HG03175 (cell line): ENCODE results near the gene ARMCX5.
A peak's percentile ranks its signal among the peaks of the same experiment; 100 is the strongest.

Source experiments
- ATAC-seq: cut with Tn5 transposase; IDR thresholded peaks from one replicate; pipeline ENCODE4 v1.9.1; 2021; ENCODE audit warnings: mild to moderate bottlenecking, moderate library complexity; ENCODE audit not compliant: unreplicated experiment

The ARMCX5 gene

DNA sequence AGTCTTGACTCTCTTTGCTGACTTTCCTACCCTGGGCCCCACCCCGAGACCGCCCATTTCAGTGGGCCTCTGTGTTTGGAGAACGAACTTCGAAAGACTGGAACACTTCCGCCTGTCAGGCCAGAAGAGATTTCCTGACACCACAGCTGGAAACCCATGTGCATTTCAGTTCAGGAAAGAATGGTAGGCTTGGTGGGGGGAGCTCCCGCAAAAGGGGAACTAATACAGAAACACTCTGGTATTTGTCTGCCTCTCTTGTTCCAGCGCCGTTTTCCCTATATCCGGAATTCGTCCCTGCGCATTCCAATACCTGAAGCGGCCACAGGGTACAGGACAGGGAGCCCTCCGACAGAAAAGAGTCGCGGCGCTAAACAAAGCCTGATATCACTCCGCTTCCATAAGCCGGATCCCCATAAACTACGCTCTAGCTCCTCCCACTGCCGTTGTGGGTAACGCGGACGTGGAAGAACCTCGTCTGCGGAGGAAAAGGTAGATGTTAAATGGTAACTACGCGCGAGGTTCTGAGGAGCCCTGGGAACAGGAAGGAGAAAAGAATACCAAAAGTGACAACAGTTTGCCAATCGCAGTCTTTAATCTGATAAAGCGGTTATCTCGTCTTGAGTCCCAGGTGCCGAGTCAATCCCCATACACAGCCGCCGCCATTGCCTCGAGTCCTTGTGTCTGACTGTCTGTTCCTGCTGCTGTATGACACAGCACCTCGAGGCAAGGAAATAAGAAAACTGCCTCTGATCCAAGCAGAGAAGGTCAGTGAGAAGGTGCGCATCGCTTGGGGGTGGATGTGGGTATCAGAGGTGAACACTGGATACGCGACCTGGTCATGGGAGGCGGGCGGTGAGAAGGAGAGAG is at the start of gene ARMCX5:
ARMCX5 (plus strand) TSS at position 432 of the 867 bp plus-strand sequence. CDS start 2,627 bp downstream, outside the sequence.
- peak; percentile 90 for ATAC-seq

DNA sequence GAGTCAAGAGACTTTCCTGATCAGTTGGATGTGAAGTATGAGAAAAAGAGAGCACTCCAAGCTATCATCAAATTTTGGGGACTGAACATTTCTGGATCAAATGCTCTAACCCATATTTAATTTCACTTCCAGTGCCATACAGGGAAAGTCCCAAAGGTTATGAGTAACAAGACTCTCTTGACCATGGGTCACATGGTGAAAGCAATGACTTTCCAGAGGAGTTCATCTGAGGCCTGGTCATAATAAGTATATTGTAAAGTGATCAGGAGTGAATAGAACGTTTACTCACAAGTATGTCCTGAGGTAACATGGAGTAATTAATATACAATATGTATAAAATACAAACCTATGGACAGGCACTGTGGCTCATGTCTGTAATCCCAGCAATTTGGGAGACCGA is 40.7 kb upstream of the ARMCX5 start:
- ATAC-seq: no peak

DNA sequence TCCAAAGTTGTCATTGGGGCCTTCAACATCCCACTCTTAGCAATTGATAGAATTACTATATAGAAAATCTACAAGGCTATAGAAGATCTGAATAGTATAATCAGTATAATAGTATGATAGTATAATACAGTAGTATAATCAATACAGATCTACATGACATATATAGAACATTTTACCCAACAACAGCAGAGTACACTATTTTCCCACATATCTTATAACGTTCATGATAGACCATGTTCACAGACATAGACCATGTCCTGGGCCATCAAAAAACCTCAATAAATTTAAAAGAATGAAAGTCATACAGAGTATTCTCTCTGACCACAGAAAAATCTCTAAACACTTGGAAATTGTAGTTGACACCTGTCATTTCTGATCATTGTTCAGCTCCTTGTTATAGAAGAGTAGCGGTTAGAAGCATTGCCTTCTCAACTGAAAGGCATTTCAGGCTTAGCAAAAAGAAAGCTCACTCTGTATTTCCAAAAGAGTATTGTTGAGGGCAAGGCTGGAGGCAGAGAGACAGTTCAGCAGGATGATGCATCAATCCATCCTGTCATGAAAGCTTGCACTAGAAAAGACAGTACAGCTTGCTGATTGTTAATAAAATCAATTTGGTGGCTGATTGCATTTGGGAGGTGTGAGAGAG is 38.8 kb upstream of the ARMCX5 start:
- no peak for ATAC-seq

DNA sequence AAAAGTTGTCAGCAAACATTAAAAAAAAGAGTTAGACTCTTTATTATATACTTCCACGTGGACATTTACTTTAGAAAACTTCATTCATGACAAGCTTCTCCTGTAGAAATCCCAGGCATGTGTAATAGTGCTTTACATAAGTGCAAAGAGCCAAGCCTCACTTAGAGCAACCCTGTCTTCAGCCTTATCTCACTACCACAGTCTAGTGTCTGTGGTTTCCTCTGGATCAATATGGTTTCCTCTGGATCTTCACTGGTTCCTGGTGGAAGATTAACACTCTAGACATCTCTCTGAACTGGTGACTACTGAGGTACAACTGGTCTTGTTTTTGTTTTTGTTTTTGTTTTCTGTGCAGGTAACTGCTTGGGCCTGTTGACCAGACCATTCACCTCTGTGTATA is 18.4 kb upstream of the ARMCX5 start:
- no peak for ATAC-seq

DNA sequence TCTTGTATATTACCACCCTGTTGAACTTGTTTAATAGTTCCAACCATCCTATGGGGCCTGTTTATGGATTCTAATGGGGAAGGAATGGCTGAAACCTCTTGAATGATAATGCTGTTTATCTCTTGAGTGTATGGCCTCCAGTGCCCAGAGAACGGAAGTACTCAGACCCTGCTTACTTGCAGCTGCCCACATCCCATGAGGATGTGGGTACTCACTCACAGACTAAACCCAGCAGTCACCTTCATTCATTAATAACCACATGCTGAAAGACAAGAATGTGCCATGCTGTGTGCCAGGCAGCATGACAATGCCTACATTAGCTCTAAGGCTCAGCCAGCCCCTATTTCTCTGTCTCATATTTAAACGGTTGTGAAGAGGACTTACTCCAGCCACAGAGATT is 5.9 kb upstream of the ARMCX5 start:
- ATAC-seq: no peak

DNA sequence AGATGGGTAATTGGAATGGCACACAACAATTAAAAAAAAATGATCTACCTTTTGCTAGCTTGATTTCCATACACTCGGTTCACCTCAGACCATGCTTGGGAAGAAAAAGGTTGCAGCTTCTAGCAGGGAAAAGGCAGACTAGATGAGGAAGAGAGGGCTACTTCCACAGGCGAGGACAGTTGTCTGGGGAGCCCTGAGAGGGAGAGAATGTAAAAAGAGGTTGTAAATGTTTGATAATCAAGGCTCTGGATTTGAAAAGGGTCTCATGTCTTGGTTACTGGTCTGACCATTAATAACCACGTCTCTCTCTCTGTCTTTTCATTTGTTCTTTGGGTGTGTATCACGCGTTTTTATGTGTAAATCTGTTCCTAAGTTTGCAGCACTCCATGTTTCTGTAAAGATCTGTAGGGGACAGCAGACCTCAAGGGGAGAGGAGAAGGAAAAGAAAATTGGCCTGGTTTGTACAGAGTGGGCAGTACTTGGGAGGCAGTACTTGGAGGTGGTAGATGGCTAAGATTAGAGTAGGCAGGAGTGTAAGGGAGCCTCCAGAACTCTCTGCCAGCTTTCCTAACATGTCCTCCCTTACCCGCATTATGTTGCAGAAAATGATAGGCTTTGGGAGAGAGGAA is 750 bp downstream of the ARMCX5 start:
- peak; percentile 18 for ATAC-seq

DNA sequence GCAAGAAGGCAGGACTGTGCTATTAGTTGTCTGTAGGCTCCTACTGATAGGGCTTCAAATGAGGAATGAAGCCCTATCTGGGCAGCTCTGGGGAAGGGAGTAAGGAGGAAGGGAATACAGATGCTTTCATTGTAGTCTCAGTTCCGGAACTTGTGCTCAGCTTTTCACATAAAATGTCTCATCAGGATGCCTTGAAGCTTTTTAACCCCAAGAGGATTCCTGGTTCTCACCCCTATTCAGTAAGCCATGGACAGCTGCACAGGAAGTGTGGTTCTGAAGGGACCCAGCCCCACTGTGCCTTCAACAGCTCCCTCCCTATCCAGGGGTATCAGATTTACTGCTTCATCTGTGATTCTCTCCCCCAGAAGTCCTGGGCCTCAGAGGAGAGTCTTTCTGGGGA is 5.0 kb downstream of the ARMCX5 start:
- no peak for ATAC-seq

DNA sequence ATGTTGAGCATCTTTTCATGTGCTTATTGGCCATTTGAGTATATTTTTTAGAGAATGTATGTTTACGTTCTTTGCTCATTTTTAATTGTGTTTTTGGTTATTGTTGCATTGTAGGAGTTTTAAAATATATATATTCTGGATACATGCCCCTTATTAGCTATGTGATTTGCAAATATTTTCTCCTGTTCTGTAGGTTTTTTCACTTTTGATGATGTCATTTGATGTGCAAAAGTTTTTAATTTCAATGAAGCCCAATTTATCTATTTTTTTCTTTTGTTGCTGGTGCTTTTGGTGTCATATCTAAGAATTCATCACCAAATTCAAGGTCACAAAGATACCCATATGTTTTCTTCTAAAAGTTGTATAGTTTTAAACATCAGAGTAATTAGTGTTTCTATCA is 6.8 kb downstream of the ARMCX5 start:
- ATAC-seq: no peak

DNA sequence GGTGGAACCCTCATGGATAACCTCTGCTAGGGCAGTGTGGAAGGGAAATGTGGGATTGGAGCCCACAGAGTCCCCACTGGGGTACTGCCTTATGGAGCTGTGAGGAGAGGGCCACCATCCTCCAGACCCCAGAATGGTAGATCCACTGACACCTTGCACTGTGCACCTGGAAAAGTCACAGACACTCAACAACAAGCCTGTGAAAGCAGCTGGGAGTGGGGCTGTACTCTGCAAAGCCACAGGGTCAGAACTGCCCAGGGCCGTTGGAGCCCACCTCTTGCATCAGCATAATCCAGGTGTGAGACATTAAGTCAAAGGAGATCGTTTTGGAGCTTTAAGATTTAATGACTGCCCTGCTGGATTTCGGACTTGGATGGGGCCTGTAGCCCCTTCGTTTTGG is 11.6 kb downstream of the ARMCX5 start:
- ATAC-seq: no peak

DNA sequence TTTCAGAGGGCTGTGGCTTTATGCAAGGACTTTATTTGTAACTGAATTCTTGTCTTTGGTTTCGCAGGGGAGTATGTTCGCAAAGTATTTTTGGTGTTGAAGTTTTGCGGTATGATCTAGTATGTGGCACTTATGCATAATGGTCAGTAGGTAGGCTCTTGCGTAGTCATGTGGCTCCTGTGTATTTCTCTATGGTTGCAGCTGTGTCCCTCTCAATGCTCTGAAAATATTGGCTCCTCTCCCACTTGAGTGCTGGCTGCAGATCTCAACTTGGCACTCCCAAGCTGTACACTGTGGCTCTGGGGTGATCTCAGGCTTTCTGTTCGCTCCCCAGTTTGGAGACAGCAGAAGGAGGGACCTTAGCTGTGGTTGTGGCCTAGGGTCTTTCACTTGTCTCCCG is 24.8 kb downstream of the ARMCX5 start:
- ATAC-seq: no peak

DNA sequence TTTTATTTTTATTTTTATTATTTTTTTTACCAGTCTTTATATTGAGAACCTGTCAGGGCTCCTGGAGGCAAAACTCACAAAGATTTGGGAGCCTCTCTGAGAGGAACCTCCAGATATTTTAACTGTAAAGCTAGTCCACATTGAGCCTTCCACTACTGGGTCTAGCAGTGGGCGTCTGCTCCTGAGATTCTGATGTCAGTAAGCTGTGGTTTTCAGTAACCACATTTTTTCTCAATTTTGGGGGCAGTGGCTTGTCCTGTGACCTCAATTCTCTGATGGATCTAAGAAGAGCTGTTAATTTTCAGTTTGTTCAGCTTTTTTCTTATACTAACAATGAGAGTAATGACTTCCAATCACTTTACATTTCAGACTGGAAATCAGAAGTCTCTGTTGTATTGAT is 28.3 kb downstream of the ARMCX5 start:
- no peak for ATAC-seq

DNA sequence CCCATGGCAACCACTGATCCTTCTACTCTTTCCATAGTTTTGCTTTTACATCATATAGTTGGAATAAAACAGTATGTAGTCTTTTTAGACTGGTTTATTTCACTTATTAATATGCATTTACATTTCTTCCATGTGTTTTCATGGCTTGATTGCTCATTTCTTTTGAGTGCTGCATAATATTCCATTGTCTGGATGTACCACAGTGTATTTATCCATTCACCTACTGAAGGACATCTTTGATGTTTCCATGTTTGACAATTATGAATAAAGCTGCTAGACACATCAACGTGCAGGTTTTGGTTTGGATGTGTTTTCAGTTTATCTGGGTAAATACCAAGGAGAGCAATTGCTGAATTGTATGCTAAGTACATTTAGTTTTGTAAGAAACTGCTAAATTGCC is 38.2 kb downstream of the ARMCX5 start:
- ATAC-seq: no peak

DNA sequence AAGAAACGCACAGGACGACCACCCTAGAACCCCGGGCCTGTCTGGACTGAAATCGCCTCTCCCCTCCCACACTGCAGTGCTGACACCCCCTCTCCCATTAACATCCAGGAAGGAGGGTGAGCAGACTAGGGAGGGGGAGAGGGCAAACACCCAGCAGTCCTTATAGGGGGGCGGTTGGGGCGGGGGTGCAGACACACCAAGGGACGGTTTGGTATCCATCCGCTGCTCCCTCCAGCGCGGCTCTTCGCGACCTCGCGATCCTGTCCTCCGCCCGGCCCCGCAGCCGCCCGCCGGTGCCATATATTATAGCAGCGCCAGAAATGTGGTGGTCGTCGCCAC is 51.6 kb downstream of the ARMCX5 start:
- ATAC-seq: no peak

DNA sequence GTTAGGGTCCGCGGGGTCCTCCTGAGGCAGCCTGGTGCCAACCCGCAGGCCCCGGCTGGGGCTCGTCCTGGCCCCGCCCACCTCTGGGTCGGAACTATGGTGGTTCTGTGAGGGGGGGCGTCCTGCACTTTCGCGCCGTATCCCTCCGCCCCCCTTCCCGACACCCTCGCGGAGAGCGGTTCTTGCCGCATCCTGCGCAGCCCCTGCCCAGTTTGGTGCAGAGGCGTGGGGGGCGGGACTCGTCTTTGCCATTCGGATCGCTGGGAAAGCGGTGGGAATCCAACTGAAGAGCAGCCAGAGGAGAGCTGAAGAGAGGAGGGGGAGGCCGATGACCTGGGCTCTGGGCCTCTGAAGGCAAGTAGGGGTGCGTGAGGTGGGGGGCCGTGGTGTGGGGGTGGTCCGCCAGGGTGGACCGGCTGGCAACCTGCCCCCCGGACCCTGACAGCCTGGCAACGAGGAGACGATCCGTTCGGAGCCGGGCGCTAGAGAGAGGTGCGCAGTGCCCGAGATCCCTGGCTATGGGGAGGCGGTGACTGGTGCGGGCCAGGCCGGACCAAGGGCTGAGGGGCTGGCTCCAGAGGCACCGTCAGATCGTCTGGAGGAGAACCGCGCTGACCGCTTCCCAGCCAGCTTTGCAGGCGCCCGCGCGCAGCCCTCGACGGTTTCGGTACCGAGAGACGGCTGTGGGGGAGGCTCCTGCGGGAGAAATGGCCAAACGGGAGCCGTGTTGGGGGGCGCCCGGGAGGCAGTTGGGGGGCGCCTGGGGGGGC is 52.1 kb downstream of the ARMCX5 start, which contains the start of gene GPRASP1:
GPRASP1 (plus strand) TSS at position 242 of the 770 bp plus-strand sequence. CDS start 2,431 bp downstream, outside the sequence.
- ATAC-seq: no peak

DNA sequence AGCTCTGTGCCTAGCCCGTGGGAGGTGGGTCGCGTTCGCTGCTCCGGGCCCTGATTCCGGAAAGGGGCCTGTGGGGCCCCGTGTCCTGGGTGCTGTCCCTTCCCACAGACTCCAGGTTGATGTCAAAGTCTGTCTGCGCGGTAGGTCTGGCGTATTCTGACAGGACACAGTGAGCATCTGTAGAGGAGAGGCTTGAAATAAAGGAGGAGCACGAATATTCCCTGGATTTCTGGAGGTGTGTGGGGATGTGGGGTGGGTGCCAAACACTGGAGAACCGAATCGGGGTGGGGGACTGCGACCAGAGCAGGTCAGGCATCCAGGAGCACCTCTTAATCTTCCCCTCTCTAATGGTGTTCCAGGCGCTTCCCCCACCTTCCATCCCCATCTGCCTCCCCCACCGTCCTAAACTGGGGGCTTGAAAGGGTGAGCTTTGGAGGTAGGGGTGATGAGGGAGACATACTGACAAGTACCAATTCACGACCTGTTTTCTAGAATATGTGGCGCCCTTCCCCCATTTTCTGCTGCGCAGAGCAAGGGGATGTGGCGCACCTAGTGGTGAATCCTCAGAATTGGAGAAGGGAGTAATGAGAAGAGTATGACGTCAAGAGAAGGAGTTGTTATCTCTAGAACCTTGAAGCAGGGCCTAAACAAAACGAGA is 52.8 kb downstream of the ARMCX5 start:
- ATAC-seq: no peak
